Posterior vena cava (tissue), 2 donors: ENCODE measurements around the gene CWC22. TPM values are rescaled to one million over a fixed set of nuclear protein-coding genes. Genes with fewer than 3 reads are reported as not detected.

Source experiments
- DNase-seq: peaks from one replicate; pipeline ENCODE4 v3.0.0-alpha.2; 2020; ENCODE audit warnings: low spot score
- intact Hi-C, 2 donors: fragments of 100-400 bp; cut with DNase I; formaldehyde crosslinking; loops; one replicate each; pipeline versions ENCODE4 v1.14.1 to v1.14.2; 2022 to 2023
- total RNA-seq, 2 donors: library from RNA; stranded (reverse); fragmentation: NEBNext Ultra II Directional; extraction: Animal tissue kit (Norgen Biotek cat#: 25700); gene quantifications; one replicate each; pipeline ENCODE4 v1.2.1, GENCODE V29; 2021
- donor health status: DM: yes; HTN: yes; CAD: no.
- donor health status: DM: yes; HTN: yes; CAD: no.

CWC22 gene
- total RNA-seq, 2 donors from 2014 or later: 18.5 to 19.1 TPM

DNA sequence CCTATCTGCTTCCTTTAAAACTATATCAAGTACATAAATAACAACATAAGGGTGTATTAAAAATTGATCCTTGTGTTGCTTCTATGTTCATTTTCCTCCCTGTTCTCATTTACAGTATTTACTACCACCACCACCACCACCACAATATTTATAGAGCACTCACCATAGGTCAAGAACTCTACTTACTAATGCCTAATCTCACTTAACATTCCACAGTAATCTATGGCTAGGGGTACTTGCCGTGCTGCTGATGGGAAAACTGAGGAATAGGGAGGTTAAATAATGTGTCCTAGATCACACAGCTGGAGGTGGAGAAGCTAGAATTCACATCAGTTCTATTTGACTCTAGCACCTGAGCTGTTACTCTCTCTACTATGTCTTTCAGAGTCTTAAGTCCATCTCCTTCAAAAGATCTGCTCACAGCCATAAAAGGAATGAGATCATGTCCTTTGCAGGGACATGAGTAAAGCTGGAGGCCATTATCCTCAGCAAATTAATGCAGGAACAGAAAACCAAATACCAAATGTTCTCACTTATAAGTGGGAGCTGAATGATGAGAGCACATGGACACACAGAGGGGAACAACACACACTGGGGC lies 91.6 kb downstream of the CWC22 start:
- intact Hi-C loops: no loop called here
- no peak for DNase-seq

DNA sequence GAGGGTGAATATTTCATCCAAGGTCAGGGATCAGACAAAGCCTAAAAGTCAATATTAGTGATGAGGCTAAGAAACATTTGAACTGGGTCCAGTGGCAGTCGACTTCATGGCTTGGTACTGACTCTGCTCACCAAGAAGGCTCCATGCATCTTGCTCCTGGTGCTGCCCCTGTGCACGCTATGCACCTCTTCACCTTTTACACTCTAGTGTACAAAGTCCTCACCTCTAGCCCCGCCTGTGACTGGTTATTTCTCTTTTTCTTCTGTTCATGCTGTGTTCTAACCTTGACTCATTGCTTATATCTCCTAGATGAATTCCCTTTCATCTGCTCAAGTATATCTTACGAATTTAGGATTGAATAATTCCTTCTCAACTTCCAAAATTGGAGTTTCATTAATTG lies 93.3 kb downstream of the CWC22 start:
- no peak for DNase-seq
- intact Hi-C loops: no loop called here

DNA sequence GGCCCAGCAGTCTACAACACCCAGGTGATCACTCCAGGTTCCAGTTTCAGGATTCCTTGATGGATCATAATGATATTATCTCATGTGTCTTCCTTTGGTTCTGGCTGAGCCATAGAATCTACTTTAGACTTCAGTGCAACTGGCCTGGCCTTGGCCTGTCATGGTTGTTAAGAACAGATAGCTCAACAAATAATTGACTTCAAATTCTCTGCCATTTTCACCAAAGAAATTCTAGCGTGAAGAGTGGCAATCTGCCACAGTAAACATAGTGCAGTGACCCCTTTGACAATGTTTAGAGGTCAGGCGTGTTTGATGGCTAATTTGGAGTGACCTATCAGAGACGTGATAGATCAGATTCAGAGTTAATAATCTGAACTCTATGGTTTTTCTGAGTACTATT lies 95.5 kb downstream of the CWC22 start:
- no peak for DNase-seq
- intact Hi-C loops: no loop called here

DNA sequence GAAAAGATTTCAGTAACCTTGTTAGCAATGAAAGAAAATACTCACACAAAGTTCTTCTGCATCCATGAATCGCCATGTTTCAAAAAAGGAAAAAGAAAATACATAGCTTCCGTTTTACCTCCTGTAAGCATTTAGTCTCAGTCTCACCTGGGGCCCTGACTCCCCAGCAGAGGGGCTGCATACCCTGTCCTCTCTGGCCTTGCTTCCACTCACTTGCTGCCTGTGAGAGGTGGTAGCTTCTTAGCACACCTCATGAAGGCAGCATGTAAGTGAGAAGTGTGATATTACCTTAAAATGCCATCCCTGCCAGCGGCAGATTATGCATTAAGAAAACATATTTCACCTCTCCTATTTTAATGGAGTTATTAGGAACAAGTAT lies 96.4 kb downstream of the CWC22 start:
- no peak for DNase-seq
- intact Hi-C loops: no loop called here

DNA sequence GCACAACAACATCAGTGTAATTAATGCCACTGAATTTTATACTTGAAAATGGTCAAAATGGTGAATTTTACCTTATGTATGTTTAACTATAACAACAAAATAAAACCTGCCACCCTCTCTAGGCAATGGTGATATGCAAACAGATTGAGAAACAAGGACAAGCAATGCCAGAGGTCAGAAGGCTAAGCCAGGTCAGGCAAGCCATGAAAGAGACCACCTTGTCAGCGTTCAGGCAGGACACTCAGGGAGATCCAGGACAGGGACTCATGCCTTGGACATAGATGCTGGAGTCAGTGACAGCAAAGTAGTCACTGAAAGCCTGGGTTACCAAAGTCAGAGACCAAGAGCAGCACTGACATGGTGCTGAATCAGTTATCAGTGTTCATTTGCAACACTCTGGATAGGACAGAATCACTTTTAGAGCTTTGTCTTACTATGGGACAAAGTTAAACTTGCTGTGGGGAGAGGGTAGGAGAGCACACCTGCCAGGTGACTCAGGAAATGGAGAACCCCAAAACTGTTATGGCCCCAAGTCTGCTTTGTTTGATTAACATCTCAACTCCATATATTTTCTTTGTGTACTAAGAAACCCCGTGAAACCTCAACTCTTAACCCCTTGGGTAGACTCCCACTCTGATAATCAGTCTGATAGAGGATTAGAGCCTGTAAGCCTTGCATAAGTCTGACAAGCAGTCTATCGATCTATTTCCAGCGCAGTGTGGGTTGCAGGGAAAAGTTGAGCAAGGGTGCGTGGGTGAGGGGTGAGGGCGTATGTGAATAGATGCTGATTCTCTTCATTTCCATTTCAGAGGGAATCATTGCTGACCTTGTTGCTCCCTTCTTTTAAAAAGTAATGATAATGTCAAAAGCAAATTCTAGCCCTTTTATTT lies 97.0 kb downstream of the CWC22 start:
- DNase-seq: no peak
- intact Hi-C loops: no loop called here

DNA sequence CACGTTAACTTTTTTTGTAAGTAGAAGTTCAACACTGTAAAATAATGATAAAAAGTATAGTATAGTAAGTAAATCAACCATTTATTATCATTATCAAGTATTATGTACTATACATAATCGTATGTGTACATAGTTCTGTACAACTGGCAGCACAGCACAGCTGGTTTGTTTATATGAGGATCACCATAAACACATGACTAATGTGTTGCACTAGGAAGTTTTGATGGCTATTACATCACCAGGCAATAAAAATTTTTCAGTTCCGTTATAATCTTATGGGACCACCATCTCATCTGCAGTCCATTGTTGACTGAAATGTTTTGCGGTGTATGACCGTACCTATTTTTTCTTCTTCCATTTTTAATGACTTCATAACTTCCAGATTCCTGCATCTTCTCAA lies 106.4 kb downstream of the CWC22 start:
- no peak for DNase-seq
- intact Hi-C loops: no loop called here

DNA sequence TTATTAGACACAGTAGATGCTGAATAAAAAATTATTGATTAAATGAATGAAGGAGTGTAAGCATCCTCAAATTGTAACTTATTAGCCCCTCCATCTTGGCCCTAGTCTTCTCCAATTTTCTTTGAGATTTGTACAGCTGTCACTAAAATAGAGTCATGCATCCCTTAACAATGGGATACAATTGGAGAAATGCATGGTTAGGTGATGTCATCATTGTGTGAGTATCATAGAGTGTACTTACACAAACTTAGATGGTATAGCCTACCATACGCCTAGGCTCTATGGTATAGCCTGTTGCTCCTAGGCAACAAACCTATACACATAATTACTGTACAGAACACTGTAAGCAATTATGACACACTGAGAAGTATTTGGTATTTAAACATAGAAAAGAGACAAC lies 107.4 kb downstream of the CWC22 start:
- no peak for DNase-seq
- intact Hi-C loops: no loop called here

DNA sequence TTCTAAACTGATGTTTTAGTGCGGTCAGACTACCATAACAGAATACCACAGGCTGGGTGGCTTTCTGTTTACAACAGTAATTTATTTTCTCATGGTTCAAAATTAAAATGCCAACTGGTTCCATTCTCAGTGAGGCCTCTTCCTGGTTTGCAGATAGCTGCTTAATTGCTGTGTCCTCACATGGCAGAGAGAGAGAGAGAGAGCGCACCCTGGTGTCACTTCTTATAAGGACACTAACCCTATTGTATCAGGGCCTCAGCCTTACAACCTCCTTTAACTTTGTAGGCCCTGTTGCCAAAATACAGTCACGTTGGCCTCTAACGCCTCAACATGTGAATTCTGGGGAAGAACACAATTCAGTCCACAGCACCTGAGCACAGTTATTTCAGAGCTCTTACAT lies 108.2 kb downstream of the CWC22 start:
- intact Hi-C loops: no loop called here

More for the DNA sequence above, 108.2 kb downstream of the CWC22 start:
- no peak for DNase-seq

Other genes with a start within 250 kb of the CWC22 start
- gene ZNF385B, start 145.7 kb downstream of the CWC22 start, total RNA-seq: 1 to 10 TPM; 2.0 to 6.2 TPM